Duodenal mucosa (tissue), 2 donors: Measurements from ENCODE around the gene AGPAT2.

Source experiments
- H3K27ac ChIP-seq: one replicate; pipeline ENCODE4 v1.7.0; 2013; ENCODE audit warnings: low read depth, low read length
- H3K27me3 ChIP-seq, 2 donors: one replicate each; pipeline ENCODE4 v1.7.0; 2013; ENCODE audit warnings: low read length in 2 of 2, control low read depth in 1 of 2; ENCODE audit not compliant: insufficient read depth in 2 of 2, control insufficient read depth in 1 of 2
- H3K36me3 ChIP-seq, 2 donors: one replicate each; pipeline ENCODE4 v1.7.0; 2013; ENCODE audit warnings: low read length in 2 of 2, control low read depth in 1 of 2; ENCODE audit not compliant: insufficient read depth in 2 of 2, control insufficient read depth in 1 of 2
- H3K4me1 ChIP-seq, 2 donors: one replicate each; pipeline ENCODE4 v1.7.0; 2013; ENCODE audit warnings: low read length in 2 of 2, control low read depth in 1 of 2; ENCODE audit not compliant: insufficient read depth in 2 of 2, control insufficient read depth in 1 of 2
- H3K4me3 ChIP-seq, 2 donors: one replicate each; pipeline ENCODE4 v1.7.0; 2013; ENCODE audit warnings: low read length in 2 of 2, low read depth in 1 of 2
- H3K9ac ChIP-seq, 2 donors: one replicate each; pipeline ENCODE4 v1.7.0; 2013; ENCODE audit warnings: low read length in 2 of 2, low read depth in 1 of 2
- H3K9me3 ChIP-seq, 2 donors: one replicate each; pipeline ENCODE4 v1.7.0; 2013; ENCODE audit warnings: low read length in 2 of 2, control low read depth in 1 of 2; ENCODE audit not compliant: control insufficient read depth in 1 of 2

AGPAT2 gene

GRCh38 chr9:136726631-136727191, 39.5 kb upstream of the AGPAT2 start:
- Histone ChIP-seq H3K9me3 (no peaks in the 10 kb centered on the region), H3K9ac (peak overlapping the region; percentile 63 to 93), H3K27ac (no peak overlapping the region), H3K4me1 (peaks cover 22 to 36% of the 10 kb centered on the region in 2 donors), H3K36me3 (peaks cover 22 to 40% of the 10 kb centered on the region in 2 donors), H3K4me3 (peak overlapping the region; percentile 76 to 99), H3K27me3 (no peaks in the 10 kb centered on the region)

DNA sequence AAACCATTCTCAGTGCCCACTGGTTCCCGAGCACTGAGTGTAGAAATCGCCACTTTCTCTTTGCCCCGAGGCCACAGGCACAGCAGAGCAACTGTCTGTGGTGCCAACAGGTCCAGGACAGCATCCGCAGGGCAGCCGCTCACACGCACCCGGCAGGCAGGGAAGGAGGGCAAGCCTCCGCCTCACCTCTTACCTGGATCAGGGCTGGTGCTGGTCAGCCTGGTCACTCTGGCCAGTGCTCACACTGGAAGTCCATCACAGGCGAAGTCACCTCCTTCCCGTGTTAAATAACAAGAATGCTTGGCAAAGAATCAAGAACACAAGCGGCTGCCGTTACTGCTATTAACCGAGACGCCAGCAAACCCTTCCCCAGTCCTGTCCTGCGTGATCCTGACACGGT, 38.9 kb upstream of the AGPAT2 start:
- Histone ChIP-seq H3K36me3 (peaks cover 22 to 45% of the 10 kb centered on the region in 2 donors), H3K4me1 (peaks cover 22 to 36% of the 10 kb centered on the region in 2 donors), H3K9me3 (no peaks in the 10 kb centered on the region), H3K9ac (peak overlapping the region; percentile 63 to 93), H3K27me3 (no peaks in the 10 kb centered on the region), H3K4me3 (peak overlapping the region; percentile 76 to 99), H3K27ac (no peak overlapping the region)

DNA sequence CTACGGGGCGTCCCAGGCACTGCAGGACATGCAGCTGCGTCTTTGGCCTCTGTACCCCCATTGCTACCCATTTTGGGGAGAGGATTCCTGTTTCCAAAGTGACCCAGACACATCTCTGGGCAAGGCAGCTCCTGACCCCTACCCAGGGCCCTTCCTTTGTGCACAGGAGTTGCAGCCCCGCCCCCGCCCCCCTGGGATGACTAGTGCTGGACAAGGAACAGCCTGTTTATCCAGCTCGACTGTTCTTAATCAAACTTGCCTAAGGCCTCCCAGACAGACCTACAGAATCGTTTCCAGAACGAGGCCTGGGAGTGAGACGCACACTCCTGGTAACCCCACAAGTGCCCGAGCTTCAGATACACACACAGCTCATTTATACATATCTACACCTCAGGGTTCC, 38.4 kb upstream of the AGPAT2 start:
- peak overlapping the region; percentile 63 to 93 for H3K9ac ChIP-seq
- peaks cover 22 to 48% of the 10 kb centered on the region in 2 donors for H3K36me3 ChIP-seq
- H3K4me3 ChIP-seq = peak overlapping the region; percentile 21 to 99
- no peaks in the 10 kb centered on the region for H3K27me3 ChIP-seq
- H3K27ac ChIP-seq = no peak overlapping the region
- peaks cover 22 to 39% of the 10 kb centered on the region in 2 donors for H3K4me1 ChIP-seq
- no peaks in the 10 kb centered on the region for H3K9me3 ChIP-seq

- peaks cover 22 to 44% of the 10 kb centered on the region in 2 donors for H3K4me1 ChIP-seq
- no peaks in the 10 kb centered on the region for H3K27me3 ChIP-seq
- no peak overlapping the region for H3K27ac ChIP-seq
- H3K36me3 ChIP-seq = peaks cover 22 to 48% of the 10 kb centered on the region in 2 donors
- H3K9me3 ChIP-seq = no peaks in the 10 kb centered on the region
- H3K9ac ChIP-seq = no peak overlapping the region
- H3K4me3 ChIP-seq = no peak overlapping the region
These were observed 37.5 kb upstream of the AGPAT2 start for GRCh38 chr9:136724772-136725171.

- no peak overlapping the region for H3K9ac ChIP-seq
- H3K27ac ChIP-seq = no peak overlapping the region
- no peaks in the 10 kb centered on the region for H3K9me3 ChIP-seq
- no peaks in the 10 kb centered on the region for H3K27me3 ChIP-seq
- no peak overlapping the region for H3K4me3 ChIP-seq
- H3K4me1 ChIP-seq = peaks cover 20 to 46% of the 10 kb centered on the region in 2 donors
- H3K36me3 ChIP-seq = peaks cover 22 to 48% of the 10 kb centered on the region in 2 donors
These were observed 36.7 kb upstream of the AGPAT2 start for GRCh38 chr9:136723989-136724388.

DNA sequence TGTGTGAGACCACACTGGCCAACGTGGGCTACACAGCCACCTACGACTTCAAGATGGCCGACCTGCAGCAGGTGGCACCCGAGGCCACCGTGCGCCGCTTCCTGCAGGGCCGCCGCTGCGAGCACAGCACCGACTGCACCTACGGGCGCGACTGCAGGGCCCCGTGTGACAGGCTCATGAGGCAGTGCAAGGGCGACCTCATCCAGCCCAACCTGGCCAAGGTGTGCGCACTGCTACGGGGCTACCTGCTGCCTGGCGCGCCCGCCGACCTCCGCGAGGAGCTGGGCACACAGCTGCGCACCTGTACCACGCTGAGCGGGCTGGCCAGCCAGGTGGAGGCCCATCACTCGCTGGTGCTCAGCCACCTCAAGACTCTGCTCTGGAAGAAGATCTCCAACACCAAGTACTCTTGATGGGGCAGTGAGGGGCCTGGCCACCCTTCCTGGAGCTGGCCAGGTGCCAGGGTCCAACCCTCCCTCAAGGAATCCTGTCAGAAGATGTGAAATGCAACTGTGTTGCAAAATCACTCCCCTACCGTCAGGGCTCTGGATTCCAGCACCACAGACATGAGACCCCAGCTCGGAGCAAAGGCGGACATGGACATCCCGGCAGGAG, 36.2 kb upstream of the AGPAT2 start:
- no peak overlapping the region for H3K27ac ChIP-seq
- H3K9ac ChIP-seq = no peak overlapping the region
- no peaks in the 10 kb centered on the region for H3K9me3 ChIP-seq
- peaks cover under 1 to 2% of the 10 kb centered on the region in 2 donors for H3K27me3 ChIP-seq
- H3K36me3 ChIP-seq = peaks cover 22 to 48% of the 10 kb centered on the region in 2 donors
- peaks cover 16 to 45% of the 10 kb centered on the region in 2 donors for H3K4me1 ChIP-seq
- no peak overlapping the region for H3K4me3 ChIP-seq

DNA sequence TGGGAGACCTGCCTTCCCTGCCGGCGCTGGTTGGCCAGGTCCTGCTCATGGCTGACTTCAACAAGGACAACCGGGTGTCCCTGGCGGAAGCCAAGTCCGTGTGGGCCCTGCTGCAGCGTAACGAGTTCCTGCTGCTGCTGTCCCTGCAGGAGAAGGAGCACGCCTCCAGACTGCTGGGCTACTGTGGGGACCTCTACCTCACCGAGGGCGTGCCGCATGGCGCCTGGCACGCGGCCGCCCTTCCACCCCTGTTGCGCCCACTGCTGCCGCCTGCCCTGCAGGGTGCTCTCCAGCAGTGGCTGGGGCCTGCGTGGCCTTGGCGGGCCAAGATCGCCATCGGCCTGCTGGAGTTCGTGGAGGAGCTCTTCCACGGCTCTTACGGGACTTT, 35.7 kb upstream of the AGPAT2 start:
- Histone ChIP-seq H3K4me3 (no peak overlapping the region), H3K36me3 (peaks cover 22 to 48% of the 10 kb centered on the region in 2 donors), H3K9ac (no peak overlapping the region), H3K27me3 (peaks cover 5 to 6% of the 10 kb centered on the region in 2 donors), H3K4me1 (peaks cover 16 to 44% of the 10 kb centered on the region in 2 donors), H3K27ac (no peak overlapping the region), H3K9me3 (no peaks in the 10 kb centered on the region)

DNA sequence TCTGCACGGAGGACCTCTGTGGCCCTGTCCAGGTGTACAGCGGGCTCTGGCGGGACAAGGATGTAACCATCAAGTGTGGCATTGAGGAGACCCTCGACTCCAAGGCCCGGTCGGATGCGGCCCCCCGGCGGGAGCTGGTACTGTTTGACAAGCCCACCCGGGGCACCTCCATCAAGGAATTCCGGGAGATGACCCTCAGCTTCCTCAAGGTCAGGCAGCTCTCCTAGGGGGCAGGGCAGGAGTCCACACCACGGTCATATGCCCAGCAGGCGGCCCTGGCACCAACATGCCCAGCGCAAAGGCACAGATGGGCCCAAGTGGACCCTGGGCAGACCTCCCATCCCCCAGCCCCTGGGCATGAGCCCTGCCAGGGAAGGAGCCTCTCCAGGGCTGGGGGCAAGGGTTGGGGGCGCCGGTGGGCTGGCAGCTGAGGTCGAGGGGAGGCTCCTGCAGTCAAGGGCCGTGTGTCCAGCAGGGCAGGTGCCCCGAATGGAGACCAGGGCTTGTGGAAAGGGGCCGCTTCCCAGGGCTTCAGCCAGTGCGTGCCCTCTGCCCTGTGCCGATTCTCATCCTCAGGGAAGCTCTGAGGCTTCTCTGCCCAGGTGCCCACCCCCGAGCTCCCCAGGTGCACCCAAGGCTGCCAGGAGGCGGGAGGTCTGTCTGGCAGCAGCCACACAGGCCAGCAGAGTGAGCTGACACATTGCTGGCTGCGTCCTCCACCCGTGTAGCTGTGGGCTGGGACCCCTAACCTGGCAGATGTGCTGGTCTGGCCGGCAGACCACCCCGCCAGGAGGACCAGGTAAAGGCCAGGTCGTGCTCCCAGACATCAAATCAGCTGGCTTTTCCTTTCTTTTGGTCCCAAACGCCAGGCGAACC, 35.1 kb upstream of the AGPAT2 start:
- peaks cover 16 to 42% of the 10 kb centered on the region in 2 donors for H3K4me1 ChIP-seq
- H3K9me3 ChIP-seq = no peaks in the 10 kb centered on the region
- H3K27me3 ChIP-seq = peaks cover 5 to 6% of the 10 kb centered on the region in 2 donors
- H3K27ac ChIP-seq = no peak overlapping the region
- H3K36me3 ChIP-seq = peaks cover 22 to 48% of the 10 kb centered on the region in 2 donors
- no peak overlapping the region for H3K9ac ChIP-seq
- H3K4me3 ChIP-seq = no peak overlapping the region

DNA sequence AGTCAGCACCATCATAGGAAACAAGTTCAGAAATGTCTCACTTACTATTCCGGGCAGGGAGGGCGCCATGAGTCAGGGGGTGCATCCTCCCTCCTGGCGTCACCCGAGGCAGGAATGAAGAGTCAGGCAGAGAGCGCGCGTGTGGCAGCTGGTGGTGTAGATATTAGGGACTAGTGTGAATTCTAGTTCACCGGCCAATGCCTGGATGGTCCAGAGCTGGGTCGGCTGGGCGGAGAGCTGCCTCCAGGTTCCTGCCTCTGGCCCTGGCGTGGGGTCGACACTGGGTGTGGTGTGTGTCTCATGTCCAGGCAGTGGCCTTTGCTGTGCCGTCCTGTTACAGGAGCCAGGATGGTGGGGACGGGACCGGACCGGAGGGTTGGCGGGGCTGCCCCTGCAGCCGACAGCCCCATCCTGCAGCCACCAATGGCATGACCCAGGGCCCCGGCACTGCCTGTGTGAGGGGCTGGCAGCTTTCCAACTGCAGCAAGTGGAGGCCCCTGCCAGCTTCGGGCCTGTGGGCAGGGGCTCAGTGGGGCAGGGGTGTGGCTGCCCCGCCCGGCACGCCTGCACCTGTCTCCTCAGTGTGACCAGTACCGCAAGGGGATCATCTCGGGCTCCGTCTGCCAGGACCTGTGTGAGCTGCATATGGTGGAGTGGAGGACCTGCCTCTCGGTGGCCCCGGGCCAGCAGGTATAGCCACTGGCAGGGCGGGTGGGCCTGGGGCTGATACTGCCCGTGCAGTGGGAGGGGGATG, 34.3 kb upstream of the AGPAT2 start:
- Histone ChIP-seq H3K9ac (no peak overlapping the region), H3K27ac (no peak overlapping the region), H3K36me3 (peaks cover 22 to 48% of the 10 kb centered on the region in 2 donors), H3K9me3 (no peaks in the 10 kb centered on the region), H3K4me3 (no peak overlapping the region), H3K4me1 (peaks cover 11 to 34% of the 10 kb centered on the region in 2 donors), H3K27me3 (peaks cover 5 to 6% of the 10 kb centered on the region in 2 donors)
